ENCODE data around the gene SPEM2.

DNA sequence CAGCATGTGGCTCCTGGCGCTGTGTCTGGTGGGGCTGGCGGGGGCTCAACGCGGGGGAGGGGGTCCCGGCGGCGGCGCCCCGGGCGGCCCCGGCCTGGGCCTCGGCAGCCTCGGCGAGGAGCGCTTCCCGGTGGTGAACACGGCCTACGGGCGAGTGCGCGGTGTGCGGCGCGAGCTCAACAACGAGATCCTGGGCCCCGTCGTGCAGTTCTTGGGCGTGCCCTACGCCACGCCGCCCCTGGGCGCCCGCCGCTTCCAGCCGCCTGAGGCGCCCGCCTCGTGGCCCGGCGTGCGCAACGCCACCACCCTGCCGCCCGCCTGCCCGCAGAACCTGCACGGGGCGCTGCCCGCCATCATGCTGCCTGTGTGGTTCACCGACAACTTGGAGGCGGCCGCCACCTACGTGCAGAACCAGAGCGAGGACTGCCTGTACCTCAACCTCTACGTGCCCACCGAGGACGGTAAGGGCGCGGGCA lies 17.1 kb upstream of the SPEM2 start:
- TF ChIP-seq POLR2A (IDR thresholded peaks at IDR 0.05) (no peak), EP300 (IDR thresholded peaks at IDR 0.05) (no peak)
- TF ChIP-seq, protein P1, sequence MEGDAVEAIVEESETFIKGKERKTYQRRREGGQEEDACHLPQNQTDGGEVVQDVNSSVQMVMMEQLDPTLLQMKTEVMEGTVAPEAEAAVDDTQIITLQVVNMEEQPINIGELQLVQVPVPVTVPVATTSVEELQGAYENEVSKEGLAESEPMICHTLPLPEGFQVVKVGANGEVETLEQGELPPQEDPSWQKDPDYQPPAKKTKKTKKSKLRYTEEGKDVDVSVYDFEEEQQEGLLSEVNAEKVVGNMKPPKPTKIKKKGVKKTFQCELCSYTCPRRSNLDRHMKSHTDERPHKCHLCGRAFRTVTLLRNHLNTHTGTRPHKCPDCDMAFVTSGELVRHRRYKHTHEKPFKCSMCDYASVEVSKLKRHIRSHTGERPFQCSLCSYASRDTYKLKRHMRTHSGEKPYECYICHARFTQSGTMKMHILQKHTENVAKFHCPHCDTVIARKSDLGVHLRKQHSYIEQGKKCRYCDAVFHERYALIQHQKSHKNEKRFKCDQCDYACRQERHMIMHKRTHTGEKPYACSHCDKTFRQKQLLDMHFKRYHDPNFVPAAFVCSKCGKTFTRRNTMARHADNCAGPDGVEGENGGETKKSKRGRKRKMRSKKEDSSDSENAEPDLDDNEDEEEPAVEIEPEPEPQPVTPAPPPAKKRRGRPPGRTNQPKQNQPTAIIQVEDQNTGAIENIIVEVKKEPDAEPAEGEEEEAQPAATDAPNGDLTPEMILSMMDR (IDR thresholded peaks at IDR 0.05), result no peak

Data from ovary (tissue), 3 donors.